Trophoblast cell (in vitro differentiated cells and primary cell): ENCODE results near the gene PRELID1.

ENCODE experiments used
- DNase-seq, 2 donors: peaks; one replicate each; pipeline ENCODE4 v3.0.0-alpha.2; 2016
- H2AFZ ChIP-seq: 2 replicates; pipeline ENCODE4 v1.6.1; 2013; ENCODE audit warnings: low read length, moderate library complexity, mild to moderate bottlenecking; ENCODE audit not compliant: insufficient read depth, poor library complexity
- H2AK5ac ChIP-seq: 2 replicates; pipeline ENCODE4 v1.6.1; 2013; ENCODE audit warnings: mild to moderate bottlenecking, low read length
- H2BK120ac ChIP-seq: 2 replicates; pipeline ENCODE4 v1.6.1; 2013; ENCODE audit warnings: low read length, mild to moderate bottlenecking, moderate library complexity; ENCODE audit not compliant: insufficient read depth, poor library complexity
- H2BK12ac ChIP-seq: 2 replicates; pipeline ENCODE4 v1.6.1; 2013; ENCODE audit warnings: mild to moderate bottlenecking, low read length, moderate library complexity
- H2BK5ac ChIP-seq: 2 replicates; pipeline ENCODE4 v1.6.1; 2013; ENCODE audit warnings: low read length, low read depth, moderate library complexity, mild to moderate bottlenecking; ENCODE audit not compliant: poor library complexity
- H3K14ac ChIP-seq: 2 replicates; pipeline ENCODE4 v1.6.1; 2013; ENCODE audit warnings: mild to moderate bottlenecking, low read length
- H3K18ac ChIP-seq: 2 replicates; pipeline ENCODE4 v1.6.1; 2013; ENCODE audit warnings: mild to moderate bottlenecking, low read length
- H3K23ac ChIP-seq: 2 replicates; pipeline ENCODE4 v1.6.1; 2013; ENCODE audit warnings: low read length
- H3K27ac ChIP-seq: 2 replicates; pipeline ENCODE4 v1.5.1; 2013; ENCODE audit warnings: low read depth, mild to moderate bottlenecking, inconsistent platforms, low read length, moderate library complexity
- H3K27me3 ChIP-seq: 2 replicates; pipeline ENCODE4 v1.6.1; 2013; ENCODE audit warnings: inconsistent platforms, mild to moderate bottlenecking, low read length, moderate library complexity; ENCODE audit not compliant: insufficient read depth
- H3K36me3 ChIP-seq, 2 experiments: 1 replicate in 1 of 2; 2 replicates in 1 of 2; pipeline ENCODE4 v1.6.1; 2013; ENCODE audit warnings: low read length in 2 of 2, mild to moderate bottlenecking in 2 of 2, moderate library complexity in 1 of 2; ENCODE audit not compliant: insufficient read depth in 2 of 2, control insufficient read depth in 1 of 2
- H3K4ac ChIP-seq: 2 replicates; pipeline ENCODE4 v1.6.1; 2013; ENCODE audit warnings: low read depth, mild to moderate bottlenecking, low read length, moderate library complexity
- H3K4me1 ChIP-seq, 2 experiments: 1 replicate in 1 of 2; 2 replicates in 1 of 2; pipeline ENCODE4 v1.6.1; 2013; ENCODE audit warnings: low read length in 2 of 2, mild to moderate bottlenecking in 2 of 2, moderate library complexity in 1 of 2; ENCODE audit not compliant: insufficient read depth in 2 of 2, control insufficient read depth in 1 of 2
- H3K4me2 ChIP-seq: 2 replicates; pipeline ENCODE4 v1.6.1; 2013; ENCODE audit warnings: inconsistent platforms, mild to moderate bottlenecking, low read length, moderate library complexity
- H3K4me3 ChIP-seq: 2 replicates; pipeline ENCODE4 v1.5.1; 2013; ENCODE audit warnings: mild to moderate bottlenecking, low read depth, low read length, inconsistent platforms
- H3K79me1 ChIP-seq: one replicate; pipeline ENCODE4 v1.6.1; 2013; ENCODE audit warnings: low read length
- H3K79me2 ChIP-seq: 2 replicates; pipeline ENCODE4 v1.6.1; 2013; ENCODE audit warnings: low read length, mild to moderate bottlenecking; ENCODE audit not compliant: control insufficient read depth, insufficient read depth, poor library complexity
- H3K9ac ChIP-seq: 2 replicates; pipeline ENCODE4 v1.6.1; 2013; ENCODE audit warnings: mild to moderate bottlenecking, low read length
- H3K9me3 ChIP-seq: 2 replicates; pipeline ENCODE4 v1.6.1; 2013; ENCODE audit warnings: low read depth, mild to moderate bottlenecking, control low read depth, inconsistent platforms, low read length; ENCODE audit not compliant: insufficient read depth
- H4K12ac ChIP-seq: 2 replicates; pipeline ENCODE4 v1.6.1; 2013; ENCODE audit warnings: low read depth, mild to moderate bottlenecking, low read length, moderate library complexity
- H4K8ac ChIP-seq: 2 replicates; pipeline ENCODE4 v1.6.1; 2013; ENCODE audit warnings: low read depth, mild to moderate bottlenecking, low read length, moderate library complexity
- H4K91ac ChIP-seq: one replicate; pipeline ENCODE4 v1.6.1; 2013; ENCODE audit warnings: low read depth, mild to moderate bottlenecking, low read length, moderate library complexity
- WGBS: extraction: QIAGEN DNeasy Blood & Tissue Kit; methylation state at CpG from one replicate; pipeline ENCODE4 v1.1.7; 2013; ENCODE audit warnings: missing lambda C conversion rate; ENCODE audit not compliant: insufficient read length, insufficient coverage; ENCODE audit errors: extremely low coverage; 5-methylcytosine and 5-hydroxymethylcytosine counted together

The PRELID1 gene

DNA sequence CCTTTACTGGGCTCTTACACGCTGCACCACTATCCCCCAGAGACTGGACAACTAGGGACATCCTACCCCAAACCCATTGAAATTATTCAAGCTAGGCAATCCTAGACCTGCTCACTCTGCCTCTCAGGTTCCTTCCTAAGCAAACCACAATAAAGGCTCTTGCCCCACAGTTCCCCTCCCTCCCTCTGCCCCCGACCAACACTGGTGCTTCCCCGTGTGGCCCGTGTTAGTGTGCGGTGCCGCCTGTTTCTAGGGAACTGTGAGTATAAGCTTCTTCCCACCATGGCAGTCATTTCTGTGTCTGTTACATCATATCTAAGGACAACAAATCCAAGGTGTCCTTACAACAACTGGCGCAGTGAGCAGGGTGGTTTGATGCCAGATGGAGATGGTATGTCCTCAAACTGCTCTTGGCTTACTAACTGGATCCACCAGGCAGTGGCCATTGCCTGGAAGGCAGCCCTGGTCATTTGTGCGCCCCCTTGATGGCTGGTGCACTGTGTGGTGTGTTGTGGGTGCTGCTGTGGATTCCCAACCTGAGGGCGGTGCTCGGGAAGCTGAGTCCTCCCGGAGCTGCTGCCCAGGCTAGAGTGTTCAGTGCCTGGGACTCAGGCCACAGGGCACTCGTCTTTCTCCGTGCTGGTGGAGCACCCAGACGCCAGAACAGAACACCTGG lies 16.5 kb downstream of the PRELID1 start:
- H3K79me2 ChIP-seq = no peaks in the 10 kb centered on the region
- no peaks in the 10 kb centered on the region for H3K4me1 ChIP-seq
- no peak overlapping the region for H4K8ac ChIP-seq
- H3K4me2 ChIP-seq = no peak overlapping the region
- H2BK5ac ChIP-seq = no peak overlapping the region
- no peak overlapping the region for H3K4ac ChIP-seq
- H3K27ac ChIP-seq = no peak overlapping the region
- H3K9ac ChIP-seq = no peak overlapping the region
- no peak overlapping the region for H3K23ac ChIP-seq
- WGBS = no CpG with 5 or more reads among the region's 14 CpGs
- H3K9me3 ChIP-seq = peaks cover 2% of the 10 kb centered on the region
- H2BK12ac ChIP-seq = no peak overlapping the region
- no peaks in the 10 kb centered on the region for H3K79me1 ChIP-seq
- no peak overlapping the region for H2AFZ ChIP-seq
- no peak overlapping the region for H3K4me3 ChIP-seq
- no peak overlapping the region for H2AK5ac ChIP-seq
- no peak overlapping the region for H4K91ac ChIP-seq
- no peak overlapping the region for H3K14ac ChIP-seq
- H3K27me3 ChIP-seq = no peaks in the 10 kb centered on the region
- no peak for DNase-seq
- H2BK120ac ChIP-seq = no peak overlapping the region
- no peak overlapping the region for H3K18ac ChIP-seq
- H4K12ac ChIP-seq = no peak overlapping the region
- peaks cover 2 to 8% of the 10 kb centered on the region in 2 experiments for H3K36me3 ChIP-seq

DNA sequence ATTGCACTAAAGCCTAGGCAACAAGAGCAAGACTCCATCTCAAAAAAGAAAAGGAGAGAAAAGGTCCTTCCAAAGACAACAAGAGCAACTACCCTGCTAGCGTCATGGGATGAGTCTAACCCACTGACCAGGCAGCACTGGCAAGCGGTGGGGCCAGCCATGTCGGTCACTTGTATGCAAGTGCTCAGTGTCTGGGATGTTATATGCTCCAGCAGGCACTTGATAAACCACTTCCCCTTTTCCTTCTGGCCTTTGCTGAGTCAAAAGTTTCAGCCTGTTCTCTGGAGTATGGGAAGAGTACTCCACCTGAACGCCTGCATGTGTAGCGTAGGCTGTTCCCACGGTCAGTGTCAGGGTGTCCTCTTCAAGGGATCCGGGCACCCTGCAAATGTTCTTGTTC lies 17.3 kb downstream of the PRELID1 start:
- Histone ChIP-seq H2BK120ac (no peak overlapping the region), H3K79me1 (no peaks in the 10 kb centered on the region), H3K9me3 (peaks cover 2% of the 10 kb centered on the region), H2BK12ac (no peak overlapping the region), H3K36me3 (peaks cover 2 to 8% of the 10 kb centered on the region in 2 experiments), H3K14ac (no peak overlapping the region), H3K4me2 (no peak overlapping the region), H3K4ac (no peak overlapping the region), H4K91ac (no peak overlapping the region), H3K27me3 (no peaks in the 10 kb centered on the region), H3K79me2 (no peaks in the 10 kb centered on the region), H4K8ac (no peak overlapping the region), H3K27ac (no peak overlapping the region), H2AK5ac (no peak overlapping the region), H3K23ac (no peak overlapping the region), H3K9ac (no peak overlapping the region), H3K18ac (no peak overlapping the region), H3K4me1 (peaks cover 2 to 5% of the 10 kb centered on the region in 2 experiments), H3K4me3 (no peak overlapping the region), H2AFZ (no peak overlapping the region), H4K12ac (no peak overlapping the region), H2BK5ac (no peak overlapping the region)
- DNase-seq = no peak
- no CpG with 5 or more reads among the region's 7 CpGs for WGBS

DNA sequence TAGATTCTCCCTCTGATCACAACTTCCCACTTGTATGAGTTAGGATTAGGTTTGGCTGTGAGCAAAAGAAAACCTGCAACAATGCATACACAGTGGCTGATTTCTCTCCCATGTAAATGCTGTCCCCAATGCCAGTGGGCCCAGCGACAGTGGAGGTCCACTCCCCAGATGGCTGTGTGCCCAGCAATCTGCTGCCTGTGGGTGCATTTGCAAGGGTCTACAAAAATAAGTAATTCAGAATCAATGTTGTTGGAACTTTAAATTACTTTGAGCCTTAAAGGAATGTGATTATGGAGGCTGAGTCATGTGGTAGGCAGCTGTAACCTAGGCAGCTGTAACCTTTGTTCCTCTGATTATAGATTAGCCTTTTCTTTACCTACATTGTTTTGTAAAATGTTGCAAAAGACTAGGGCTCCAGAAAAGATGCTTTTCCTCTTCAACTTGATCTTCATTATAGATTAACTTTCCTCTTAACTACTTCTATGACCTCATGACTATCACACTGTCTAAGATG lies 22.3 kb downstream of the PRELID1 start:
- no peak overlapping the region for H3K18ac ChIP-seq
- H3K23ac ChIP-seq = no peak overlapping the region
- H3K79me2 ChIP-seq = no peaks in the 10 kb centered on the region
- no peak overlapping the region for H4K8ac ChIP-seq
- no peak overlapping the region for H2BK120ac ChIP-seq
- H3K4me2 ChIP-seq = no peak overlapping the region
- no CpG with 5 or more reads among the region's 1 CpG for WGBS
- no peak overlapping the region for H4K12ac ChIP-seq
- H4K91ac ChIP-seq = no peak overlapping the region
- peaks cover 8 to 16% of the 10 kb centered on the region in 2 experiments for H3K36me3 ChIP-seq
- no peak overlapping the region for H2AFZ ChIP-seq
- H3K79me1 ChIP-seq = peaks cover 7% of the 10 kb centered on the region
- H2AK5ac ChIP-seq = no peak overlapping the region
- peak; percentile 47 to 84 for DNase-seq
- no peaks in the 10 kb centered on the region for H3K9me3 ChIP-seq
- no peak overlapping the region for H3K27ac ChIP-seq
- H2BK5ac ChIP-seq = no peak overlapping the region
- H3K9ac ChIP-seq = no peak overlapping the region
- H3K4me3 ChIP-seq = no peak overlapping the region
- no peaks in the 10 kb centered on the region for H3K27me3 ChIP-seq
- peaks cover 2 to 10% of the 10 kb centered on the region in 2 experiments for H3K4me1 ChIP-seq
- H2BK12ac ChIP-seq = no peak overlapping the region
- H3K4ac ChIP-seq = no peak overlapping the region
- no peak overlapping the region for H3K14ac ChIP-seq

DNA sequence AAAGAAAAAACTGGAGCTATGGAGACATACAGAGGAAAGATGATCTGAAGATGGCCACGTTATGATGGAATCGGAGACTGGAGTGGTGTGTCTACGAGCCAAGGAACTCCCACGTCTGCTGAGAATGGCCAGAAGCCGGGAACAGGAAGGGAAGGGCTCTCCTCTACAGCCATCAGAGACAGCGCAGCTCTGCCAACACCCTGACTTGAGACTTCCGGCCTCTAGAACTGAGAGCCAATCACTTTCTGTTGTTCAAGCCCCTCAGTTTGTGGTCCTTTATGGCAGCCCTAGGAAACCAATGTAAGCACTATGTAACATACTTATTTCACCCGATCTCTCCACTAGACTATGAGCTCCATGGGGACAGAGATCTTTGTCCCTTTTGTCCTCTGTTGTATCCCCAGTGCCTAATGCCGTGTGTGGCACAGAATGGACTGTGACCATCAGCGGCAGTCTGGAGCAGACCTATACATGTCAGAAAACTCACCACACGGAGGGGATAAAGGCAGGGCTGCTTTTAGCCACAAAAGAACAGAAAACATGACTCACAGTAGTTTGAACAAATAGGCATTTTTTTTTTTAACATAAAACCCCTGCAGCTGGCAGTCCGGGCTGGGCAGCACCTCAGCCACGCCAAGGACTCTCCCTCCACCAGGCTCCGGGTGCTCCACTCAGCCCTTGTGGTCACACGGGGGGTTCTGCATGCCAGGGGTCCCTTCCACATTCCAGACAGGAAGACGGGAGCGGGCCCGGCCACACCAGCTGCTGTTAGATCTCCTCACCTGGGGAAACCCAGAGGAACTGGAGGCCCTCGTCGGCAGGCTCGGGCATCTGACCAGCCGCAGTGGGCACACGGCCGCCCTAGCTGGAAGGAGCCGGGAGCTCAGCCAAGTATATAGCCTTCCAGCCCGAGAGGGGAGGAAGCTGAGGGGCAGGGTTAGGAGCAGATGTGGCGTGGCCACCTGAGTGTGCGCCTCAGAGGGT lies 24.2 kb downstream of the PRELID1 start:
- Histone ChIP-seq H3K4ac (no peak overlapping the region), H3K27ac (no peak overlapping the region), H2BK12ac (no peak overlapping the region), H3K79me1 (peaks cover 7% of the 10 kb centered on the region), H3K9me3 (no peaks in the 10 kb centered on the region), H3K9ac (no peak overlapping the region), H4K12ac (no peak overlapping the region), H3K23ac (no peak overlapping the region), H3K4me2 (no peak overlapping the region), H3K14ac (peak overlapping the region; percentile 22), H4K91ac (no peak overlapping the region), H2AK5ac (peak overlapping the region; percentile 1), H3K27me3 (no peaks in the 10 kb centered on the region), H4K8ac (no peak overlapping the region), H3K4me3 (no peak overlapping the region), H2AFZ (no peak overlapping the region), H3K79me2 (no peaks in the 10 kb centered on the region), H2BK120ac (peak overlapping the region; percentile 5), H3K18ac (peak overlapping the region; percentile 5), H3K36me3 (peaks cover 27 to 34% of the 10 kb centered on the region in 2 experiments), H2BK5ac (peak overlapping the region; percentile 19), H3K4me1 (peaks cover 2 to 10% of the 10 kb centered on the region in 2 experiments)
- DNase-seq = peak in 1 of 2 donors; percentile 33
- WGBS = no CpG with 5 or more reads among the region's 28 CpGs
